Liver (tissue), 9 donors: Measurements from ENCODE around the gene NOSIP. TPM values are rescaled to one million over a fixed set of nuclear protein-coding genes. Genes with fewer than 3 reads are reported as not detected.

Experiments
- DNase-seq: peaks from one replicate; pipeline ENCODE4 v3.0.0-alpha.2; 2017; ENCODE audit warnings: low spot score
- H3K27ac ChIP-seq, 2 donors: one replicate each; pipeline ENCODE4 v1.7.0; 2013; ENCODE audit warnings: inconsistent platforms in 2 of 2, low read length in 2 of 2, control low read depth in 1 of 2, low read depth in 1 of 2, mild to moderate bottlenecking in 1 of 2
- H3K27me3 ChIP-seq, 4 donors: one replicate each; pipeline versions ENCODE4 v1.6.1 to v1.7.0; 2013; ENCODE audit warnings: low read length in 3 of 4, inconsistent platforms in 1 of 4, mild to moderate bottlenecking in 1 of 4, moderate library complexity in 1 of 4; ENCODE audit not compliant: control insufficient read depth in 4 of 4, insufficient read depth in 4 of 4
- H3K36me3 ChIP-seq, 4 donors: one replicate each; pipeline versions ENCODE4 v1.6.1 to v1.7.0; 2013; ENCODE audit warnings: low read length in 3 of 4, mild to moderate bottlenecking in 3 of 4, low read depth in 1 of 4, moderate library complexity in 1 of 4; ENCODE audit not compliant: control insufficient read depth in 4 of 4, insufficient read depth in 3 of 4
- H3K4me1 ChIP-seq, 4 donors: one replicate each; pipeline versions ENCODE4 v1.6.1 to v1.7.0; 2013; ENCODE audit warnings: low read length in 3 of 4, mild to moderate bottlenecking in 3 of 4, moderate library complexity in 1 of 4; ENCODE audit not compliant: control insufficient read depth in 4 of 4, insufficient read depth in 4 of 4
- H3K4me3 ChIP-seq, 3 donors: one replicate each; pipeline versions ENCODE4 v1.6.1 to v1.7.0; 2013; ENCODE audit warnings: low read length in 3 of 3, control low read depth in 1 of 3, low read depth in 1 of 3, mild to moderate bottlenecking in 1 of 3
- H3K9ac ChIP-seq, 2 donors: one replicate each; pipeline ENCODE4 v1.7.0; 2013; ENCODE audit warnings: low read length in 2 of 2, mild to moderate bottlenecking in 2 of 2, moderate library complexity in 2 of 2, control low read depth in 1 of 2, low read depth in 1 of 2
- H3K9me3 ChIP-seq, 4 donors: one replicate each; pipeline versions ENCODE4 v1.6.1 to v1.7.0; 2013; ENCODE audit warnings: low read length in 3 of 4; ENCODE audit not compliant: control insufficient read depth in 4 of 4
- FOXA1 ChIP-seq: IDR thresholded peaks from 2 replicates; pipeline ENCODE4 v1.6.1; 2016; ENCODE audit warnings: antibody characterized with exemption
- FOXA2 ChIP-seq: IDR thresholded peaks from 2 replicates; pipeline ENCODE4 v1.6.1; 2016; ENCODE audit warnings: antibody characterized with exemption
- GABPA ChIP-seq, 2 donors: IDR thresholded peaks in 1 of 2; conservative IDR thresholded peaks in 1 of 2; 2 replicates each; pipeline ENCODE4 v1.6.1; 2016; ENCODE audit warnings: antibody characterized with exemption in 2 of 2, mild to moderate bottlenecking in 1 of 2, moderate library complexity in 1 of 2
- HNF4A ChIP-seq, 2 donors: conservative IDR thresholded peaks; 2 replicates each; pipeline ENCODE4 v1.6.1; 2016; ENCODE audit warnings: antibody characterized with exemption in 2 of 2, mild to moderate bottlenecking in 2 of 2
- HNF4G ChIP-seq: IDR thresholded peaks from 2 replicates; pipeline ENCODE4 v1.6.1; 2016; ENCODE audit warnings: antibody characterized with exemption
- JUND ChIP-seq, 2 donors: IDR thresholded peaks; 2 replicates each; pipeline ENCODE4 v1.6.1; 2016; ENCODE audit warnings: antibody characterized with exemption in 2 of 2
- RXRA ChIP-seq, 2 donors: IDR thresholded peaks; 2 replicates each; pipeline ENCODE4 v1.6.1; 2017 to 2018; ENCODE audit warnings: antibody characterized with exemption in 2 of 2, mild to moderate bottlenecking in 1 of 2
- SP1 ChIP-seq: IDR thresholded peaks from 2 replicates; pipeline ENCODE4 v1.6.1; 2018; ENCODE audit warnings: antibody characterized with exemption, mild to moderate bottlenecking
- TAF1 ChIP-seq: conservative IDR thresholded peaks from 2 replicates; pipeline ENCODE4 v1.6.1; 2016; ENCODE audit warnings: antibody characterized with exemption, mild to moderate bottlenecking
- YY1 ChIP-seq: IDR thresholded peaks from 2 replicates; pipeline ENCODE4 v1.6.1; 2016; ENCODE audit warnings: antibody characterized with exemption, mild to moderate bottlenecking
- WGBS: extraction: QIAGEN DNeasy Blood & Tissue Kit; methylation state at CpG from one replicate; pipeline ENCODE4 v1.1.7; 2013; 5-methylcytosine and 5-hydroxymethylcytosine counted together
- polyA plus RNA-seq, 2 donors: library from polyadenylated mRNA; stranded (reverse) in 1 of 2; unstranded in 1 of 2; fragments of 200-250 nt in 1 of 2; fragments of >200 nt in 1 of 2; fragmentation: Nextera tagmentation in 1 of 2; extraction: Ambion mirVana in 1 of 2; gene quantifications; one replicate each; pipeline versions ENCODE4 v1.2.1 to v1.2.3, GENCODE V29; 2013 to 2015
- total RNA-seq, 2 donors: library from RNA; depleted of rRNA; stranded (reverse); fragments of >200 nt; gene quantifications; one replicate each; pipeline ENCODE4 v1.2.3, GENCODE V29; 2014
- TF ChIP-seq, protein P1 (sequence below): IDR thresholded peaks from 2 replicates; pipeline ENCODE4 v1.6.1; 2016; ENCODE audit warnings: antibody characterized with exemption
- TF ChIP-seq, protein P2 (sequence below): IDR thresholded peaks from 2 replicates; pipeline ENCODE4 v1.6.1; 2016; ENCODE audit warnings: antibody characterized with exemption, mild to moderate bottlenecking
- TF ChIP-seq, protein P3 (sequence below): IDR thresholded peaks from 2 replicates; pipeline ENCODE4 v1.6.1; 2016; ENCODE audit warnings: antibody characterized with exemption
- TF ChIP-seq, protein P4 (sequence below): IDR thresholded peaks from 2 replicates; pipeline ENCODE4 v1.6.1; 2016; ENCODE audit warnings: antibody characterized with exemption
- TF ChIP-seq, protein P5 (sequence below): fragments of 150-350 bp; IDR thresholded peaks from 2 replicates; pipeline ENCODE4 v1.5.1; 2017; ENCODE audit warnings: improper control_type of control experiment, low read depth, low read length; ENCODE audit not compliant: missing input control
- donor health status: healthy.
- donor health status: healthy.
- donor health status: healthy.
- donor health status: healthy.
- donor health status: healthy.

NOSIP gene
- total and polyA plus RNA-seq, 4 donors: 19.3 to 45.2 (median 30.5) TPM

DNA sequence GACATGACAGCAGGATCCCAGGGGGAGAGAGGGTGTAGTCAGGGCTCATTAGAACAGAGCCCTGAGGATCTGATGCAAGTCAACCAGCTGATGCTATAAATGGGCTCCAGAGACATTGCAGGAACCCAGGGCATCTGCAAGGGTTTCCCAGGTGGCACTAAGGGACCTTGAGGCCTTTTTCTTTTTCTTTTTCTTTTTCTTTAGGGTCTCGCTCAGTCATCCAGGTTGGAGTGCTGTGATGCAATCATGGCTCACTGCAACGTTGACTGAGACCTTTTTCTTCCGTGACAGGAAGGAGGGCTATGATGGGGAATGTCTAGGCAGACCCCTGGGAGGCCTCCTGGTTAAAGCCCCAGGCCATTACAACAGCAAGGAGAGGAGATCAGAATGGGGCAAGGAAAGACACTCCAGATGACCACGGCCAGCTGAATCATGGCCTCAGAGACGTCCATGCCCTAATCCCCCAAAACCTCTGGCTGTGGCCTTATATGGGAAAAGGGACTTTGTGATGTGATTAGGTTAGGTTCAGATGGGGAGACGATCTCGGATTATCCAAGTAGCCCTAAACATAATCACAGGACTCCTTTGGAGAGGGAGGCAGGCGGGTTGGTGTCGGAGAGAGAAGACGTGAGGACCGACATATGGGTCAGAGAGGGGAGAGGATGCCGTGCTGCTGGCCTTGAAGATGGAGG, 72.4 kb downstream of the NOSIP start:
- Histone ChIP-seq H3K4me1 (peaks cover 0 to 9% (median 4%) of the 10 kb centered on the region in 4 donors), H3K9me3 (no peaks in the 10 kb centered on the region)
- 87% methylated on average over 12 of the region's 12 CpGs for WGBS

More for the DNA sequence above, 72.4 kb downstream of the NOSIP start:
- Histone ChIP-seq H3K27ac (no peak overlapping the region), H3K9ac (no peak overlapping the region), H3K27me3 (no peaks in the 10 kb centered on the region), H3K36me3 (no peaks in the 10 kb centered on the region), H3K4me3 (no peak overlapping the region)
- TF ChIP-seq HNF4A (conservative IDR thresholded peaks at IDR 0.05) (no peak), JUND (IDR thresholded peaks at IDR 0.05) (no peak), YY1 (no peak), RXRA (IDR thresholded peaks at IDR 0.05) (no peak), HNF4G (no peak), GABPA (IDR thresholded peaks at IDR 0.05 in 1 of 2, conservative IDR thresholded peaks at IDR 0.05 in 1 of 2) (no peak), SP1 (no peak), FOXA2 (no peak), TAF1 (no peak), FOXA1 (no peak)
- TF ChIP-seq, protein P1, sequence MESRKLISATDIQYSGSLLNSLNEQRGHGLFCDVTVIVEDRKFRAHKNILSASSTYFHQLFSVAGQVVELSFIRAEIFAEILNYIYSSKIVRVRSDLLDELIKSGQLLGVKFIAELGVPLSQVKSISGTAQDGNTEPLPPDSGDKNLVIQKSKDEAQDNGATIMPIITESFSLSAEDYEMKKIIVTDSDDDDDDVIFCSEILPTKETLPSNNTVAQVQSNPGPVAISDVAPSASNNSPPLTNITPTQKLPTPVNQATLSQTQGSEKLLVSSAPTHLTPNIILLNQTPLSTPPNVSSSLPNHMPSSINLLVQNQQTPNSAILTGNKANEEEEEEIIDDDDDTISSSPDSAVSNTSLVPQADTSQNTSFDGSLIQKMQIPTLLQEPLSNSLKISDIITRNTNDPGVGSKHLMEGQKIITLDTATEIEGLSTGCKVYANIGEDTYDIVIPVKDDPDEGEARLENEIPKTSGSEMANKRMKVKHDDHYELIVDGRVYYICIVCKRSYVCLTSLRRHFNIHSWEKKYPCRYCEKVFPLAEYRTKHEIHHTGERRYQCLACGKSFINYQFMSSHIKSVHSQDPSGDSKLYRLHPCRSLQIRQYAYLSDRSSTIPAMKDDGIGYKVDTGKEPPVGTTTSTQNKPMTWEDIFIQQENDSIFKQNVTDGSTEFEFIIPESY: no peak
- TF ChIP-seq, protein P2, sequence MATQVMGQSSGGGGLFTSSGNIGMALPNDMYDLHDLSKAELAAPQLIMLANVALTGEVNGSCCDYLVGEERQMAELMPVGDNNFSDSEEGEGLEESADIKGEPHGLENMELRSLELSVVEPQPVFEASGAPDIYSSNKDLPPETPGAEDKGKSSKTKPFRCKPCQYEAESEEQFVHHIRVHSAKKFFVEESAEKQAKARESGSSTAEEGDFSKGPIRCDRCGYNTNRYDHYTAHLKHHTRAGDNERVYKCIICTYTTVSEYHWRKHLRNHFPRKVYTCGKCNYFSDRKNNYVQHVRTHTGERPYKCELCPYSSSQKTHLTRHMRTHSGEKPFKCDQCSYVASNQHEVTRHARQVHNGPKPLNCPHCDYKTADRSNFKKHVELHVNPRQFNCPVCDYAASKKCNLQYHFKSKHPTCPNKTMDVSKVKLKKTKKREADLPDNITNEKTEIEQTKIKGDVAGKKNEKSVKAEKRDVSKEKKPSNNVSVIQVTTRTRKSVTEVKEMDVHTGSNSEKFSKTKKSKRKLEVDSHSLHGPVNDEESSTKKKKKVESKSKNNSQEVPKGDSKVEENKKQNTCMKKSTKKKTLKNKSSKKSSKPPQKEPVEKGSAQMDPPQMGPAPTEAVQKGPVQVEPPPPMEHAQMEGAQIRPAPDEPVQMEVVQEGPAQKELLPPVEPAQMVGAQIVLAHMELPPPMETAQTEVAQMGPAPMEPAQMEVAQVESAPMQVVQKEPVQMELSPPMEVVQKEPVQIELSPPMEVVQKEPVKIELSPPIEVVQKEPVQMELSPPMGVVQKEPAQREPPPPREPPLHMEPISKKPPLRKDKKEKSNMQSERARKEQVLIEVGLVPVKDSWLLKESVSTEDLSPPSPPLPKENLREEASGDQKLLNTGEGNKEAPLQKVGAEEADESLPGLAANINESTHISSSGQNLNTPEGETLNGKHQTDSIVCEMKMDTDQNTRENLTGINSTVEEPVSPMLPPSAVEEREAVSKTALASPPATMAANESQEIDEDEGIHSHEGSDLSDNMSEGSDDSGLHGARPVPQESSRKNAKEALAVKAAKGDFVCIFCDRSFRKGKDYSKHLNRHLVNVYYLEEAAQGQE: no peak
- TF ChIP-seq, protein P3, sequence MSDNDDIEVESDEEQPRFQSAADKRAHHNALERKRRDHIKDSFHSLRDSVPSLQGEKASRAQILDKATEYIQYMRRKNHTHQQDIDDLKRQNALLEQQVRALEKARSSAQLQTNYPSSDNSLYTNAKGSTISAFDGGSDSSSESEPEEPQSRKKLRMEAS: no peak
- TF ChIP-seq, protein P4, sequence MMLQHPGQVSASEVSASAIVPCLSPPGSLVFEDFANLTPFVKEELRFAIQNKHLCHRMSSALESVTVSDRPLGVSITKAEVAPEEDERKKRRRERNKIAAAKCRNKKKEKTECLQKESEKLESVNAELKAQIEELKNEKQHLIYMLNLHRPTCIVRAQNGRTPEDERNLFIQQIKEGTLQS: no peak
- TF ChIP-seq, protein P5, sequence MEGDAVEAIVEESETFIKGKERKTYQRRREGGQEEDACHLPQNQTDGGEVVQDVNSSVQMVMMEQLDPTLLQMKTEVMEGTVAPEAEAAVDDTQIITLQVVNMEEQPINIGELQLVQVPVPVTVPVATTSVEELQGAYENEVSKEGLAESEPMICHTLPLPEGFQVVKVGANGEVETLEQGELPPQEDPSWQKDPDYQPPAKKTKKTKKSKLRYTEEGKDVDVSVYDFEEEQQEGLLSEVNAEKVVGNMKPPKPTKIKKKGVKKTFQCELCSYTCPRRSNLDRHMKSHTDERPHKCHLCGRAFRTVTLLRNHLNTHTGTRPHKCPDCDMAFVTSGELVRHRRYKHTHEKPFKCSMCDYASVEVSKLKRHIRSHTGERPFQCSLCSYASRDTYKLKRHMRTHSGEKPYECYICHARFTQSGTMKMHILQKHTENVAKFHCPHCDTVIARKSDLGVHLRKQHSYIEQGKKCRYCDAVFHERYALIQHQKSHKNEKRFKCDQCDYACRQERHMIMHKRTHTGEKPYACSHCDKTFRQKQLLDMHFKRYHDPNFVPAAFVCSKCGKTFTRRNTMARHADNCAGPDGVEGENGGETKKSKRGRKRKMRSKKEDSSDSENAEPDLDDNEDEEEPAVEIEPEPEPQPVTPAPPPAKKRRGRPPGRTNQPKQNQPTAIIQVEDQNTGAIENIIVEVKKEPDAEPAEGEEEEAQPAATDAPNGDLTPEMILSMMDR: no peak
- no peak for DNase-seq
